Omental fat pad (tissue), 4 donors: ENCODE results near the gene GHR. TPM values are rescaled to one million over a fixed set of nuclear protein-coding genes. Genes with fewer than 3 reads are reported as not detected.
A peak's percentile ranks its signal among the peaks of the same experiment; 100 is the strongest.
"Not testable (repeated sequence)": the region's sequence is repeated elsewhere in the genome, so short reads cannot be mapped to it uniquely, and the experiment has no call there.

Experiments used
- ATAC-seq: fragments of 150-250 bp; one replicate; pipeline ENCODE4 v1.9.1; 2016; ENCODE audit warnings: mild to moderate bottlenecking, moderate library complexity; ENCODE audit not compliant: low FRiP score
- DNase-seq: peaks from one replicate; pipeline ENCODE4 v3.0.0-alpha.2; 2019; ENCODE audit warnings: low spot score
- CTCF ChIP-seq, 3 donors: fragments of 450-650 bp; IDR thresholded peaks; one replicate each; pipeline ENCODE4 v1.5.1; 2016 to 2017; ENCODE audit warnings: antibody characterized with exemption in 3 of 3, mild to moderate bottlenecking in 3 of 3, moderate library complexity in 2 of 3
- total RNA-seq, 4 donors: library from RNA; depleted of rRNA; stranded (reverse); fragments of >200 nt; gene quantifications; one replicate each; pipeline ENCODE4 v1.1.0, GENCODE V29; 2016

GHR gene
- total RNA-seq, 4 donors from 2014 or later: 83.2 to 226 (median 133) TPM

- TF ChIP-seq CTCF (IDR thresholded peaks at IDR 0.05): no peak
- ATAC-seq (no peak), DNase-seq (no peak)
Observed at GRCh38 chr5:42653705-42654104, 230.5 kb downstream of the GHR start.

- DNase-seq (no peak), ATAC-seq (no peak)
- TF ChIP-seq CTCF (IDR thresholded peaks at IDR 0.05): no peak
Observed at GRCh38 chr5:42654645-42655044, 231.4 kb downstream of the GHR start.

GRCh38 chr5:42655982-42656650, 232.9 kb downstream of the GHR start:
- DNase-seq: no peak
- peak; percentile 87 for ATAC-seq
- no peak for TF ChIP-seq CTCF (IDR thresholded peaks at IDR 0.05)

- ATAC-seq (peak; percentile 53), DNase-seq (no peak)
- no peak for TF ChIP-seq CTCF (IDR thresholded peaks at IDR 0.05)
Observed at GRCh38 chr5:42656651-42657015, 233.4 kb downstream of the GHR start.

GRCh38 chr5:42659869-42660268, 236.6 kb downstream of the GHR start:
- ATAC-seq, DNase-seq: not testable (repeated sequence)

- ATAC-seq (no peak), DNase-seq (no peak)
- no peak for TF ChIP-seq CTCF (IDR thresholded peaks at IDR 0.05)
Observed at GRCh38 chr5:42665857-42666256, 242.6 kb downstream of the GHR start.

- ATAC-seq (no peak), DNase-seq (no peak)
- TF ChIP-seq CTCF (IDR thresholded peaks at IDR 0.05): no peak
Observed at GRCh38 chr5:42666869-42667268, 243.6 kb downstream of the GHR start.
